HG03378 (cell line): ENCODE measurements around the gene YBX3.
A peak's percentile ranks its signal among the peaks of the same experiment; 100 is the strongest.

ENCODE experiments used
- ATAC-seq: cut with Tn5 transposase; IDR thresholded peaks from one replicate; pipeline ENCODE4 v1.9.1; 2021; ENCODE audit warnings: mild to moderate bottlenecking, moderate library complexity; ENCODE audit not compliant: unreplicated experiment

Gene YBX3

DNA sequence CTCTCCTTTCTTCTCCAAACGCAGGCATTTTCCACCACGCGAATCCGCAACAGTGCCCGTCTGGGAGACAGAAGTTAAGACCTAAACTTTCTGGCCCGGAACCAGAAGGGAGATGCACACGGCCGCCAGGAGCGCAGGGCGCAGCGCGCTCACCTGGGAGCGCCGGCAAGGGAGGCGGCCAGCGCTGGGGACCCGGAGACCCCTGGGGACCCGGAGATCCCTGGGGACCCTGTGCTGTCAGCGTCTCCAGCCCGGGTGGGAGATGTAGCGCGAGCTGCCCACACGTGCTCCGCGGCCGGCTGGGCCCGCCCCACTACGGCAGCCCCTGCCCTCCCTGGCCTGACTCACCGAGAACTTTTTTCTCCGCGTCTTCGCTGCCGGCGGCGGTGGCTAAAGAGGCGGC, 620 bp downstream of the YBX3 start:
- peak; percentile 29 for ATAC-seq

- ATAC-seq = peak; percentile 40
These were observed 1.2 kb downstream of the YBX3 start for GRCh38 chr12:10721651-10722501.

DNA sequence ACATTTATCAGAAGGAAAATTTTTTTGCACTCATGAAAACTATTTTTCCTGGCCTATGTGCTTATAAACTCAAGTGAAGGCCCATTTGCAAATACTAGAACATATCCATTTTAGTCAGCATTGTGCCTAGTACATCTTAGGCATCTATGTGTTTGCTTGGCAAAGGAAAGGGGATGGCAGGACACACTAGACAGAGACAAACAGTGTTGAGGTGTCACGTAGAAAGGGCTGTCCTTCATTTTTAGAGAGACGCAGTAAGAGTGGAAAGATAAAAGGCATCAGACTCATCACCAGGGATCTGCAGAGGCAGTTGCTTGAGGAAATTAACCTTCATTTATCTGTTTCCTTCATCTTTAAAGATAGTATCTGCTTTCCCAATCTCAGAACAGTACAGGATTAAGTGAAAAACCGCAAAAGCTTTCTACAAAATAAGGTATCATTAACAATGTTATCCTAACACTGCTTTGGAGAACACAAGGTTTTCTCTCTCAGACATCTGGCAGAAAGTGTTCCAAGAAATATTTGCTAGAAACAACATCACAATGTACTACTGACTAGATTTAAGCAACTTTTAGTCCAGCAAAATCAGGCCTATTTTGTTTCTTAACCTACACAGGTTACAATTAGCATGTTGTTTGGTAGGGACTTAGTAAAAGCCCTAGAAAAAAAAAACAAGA, 2.0 kb downstream of the YBX3 start:
- ATAC-seq = no peak

DNA sequence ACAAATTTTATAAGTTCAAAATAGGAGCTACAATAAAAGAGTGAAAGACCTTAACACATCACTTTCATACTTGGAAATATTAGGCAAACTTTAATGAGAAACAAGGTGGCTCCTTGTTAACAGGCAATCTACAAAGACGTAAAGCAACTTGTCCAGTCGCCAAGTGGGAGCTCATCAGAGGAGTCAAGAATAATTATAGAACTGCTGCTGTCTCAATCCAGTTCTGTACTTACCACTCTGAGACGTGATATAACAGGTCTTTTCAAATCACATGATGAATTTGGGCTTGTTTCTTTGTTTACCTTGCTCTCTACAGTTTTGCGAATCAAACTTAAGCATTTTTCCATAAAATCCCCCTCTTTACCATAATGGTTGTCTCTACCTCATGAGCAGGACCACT, 3.6 kb downstream of the YBX3 start:
- no peak for ATAC-seq

DNA sequence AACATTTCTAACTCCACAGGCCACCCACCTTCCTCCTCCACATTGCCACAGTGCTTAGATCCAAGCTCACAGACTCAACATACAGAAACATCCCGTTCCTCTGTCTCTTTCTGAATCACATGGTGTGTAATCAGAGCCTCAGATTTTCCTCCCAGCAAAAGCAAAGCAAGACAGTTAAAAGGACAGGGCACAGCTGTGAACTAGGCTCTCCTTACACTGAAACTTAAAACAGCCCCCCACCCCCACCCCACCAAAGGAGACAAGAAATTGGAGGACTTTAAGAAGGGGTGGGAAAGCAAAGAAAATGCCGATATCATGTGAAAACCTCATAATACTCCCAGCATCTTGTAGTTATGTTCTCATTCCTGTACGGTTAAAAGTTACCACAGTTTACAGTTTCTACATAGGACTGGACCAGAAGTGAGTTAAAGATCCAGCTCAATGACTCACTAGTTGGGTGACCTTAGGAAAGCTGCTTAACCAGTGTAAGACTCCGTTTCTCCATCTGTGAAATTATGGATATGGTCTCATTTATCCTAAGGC, 4.8 kb downstream of the YBX3 start:
- ATAC-seq = no peak

DNA sequence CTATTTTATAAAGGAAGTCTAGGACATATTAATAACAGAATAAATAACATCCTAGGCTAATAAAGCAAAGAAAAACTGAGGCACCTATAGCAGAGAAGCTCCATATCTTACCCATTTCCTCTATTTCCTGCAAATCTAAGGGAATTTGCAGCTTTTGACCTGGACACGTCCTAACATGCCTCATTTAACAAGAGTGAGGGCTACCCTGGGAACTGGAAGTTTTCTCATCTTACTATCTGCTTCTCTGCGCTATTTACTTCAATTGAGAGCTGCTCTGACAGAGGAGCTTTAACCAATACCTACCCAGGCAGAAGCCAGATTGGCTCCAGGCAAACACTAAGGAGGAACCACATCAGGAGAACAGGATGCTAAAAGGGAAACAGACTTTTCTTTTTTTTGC, 5.7 kb downstream of the YBX3 start:
- ATAC-seq = no peak

DNA sequence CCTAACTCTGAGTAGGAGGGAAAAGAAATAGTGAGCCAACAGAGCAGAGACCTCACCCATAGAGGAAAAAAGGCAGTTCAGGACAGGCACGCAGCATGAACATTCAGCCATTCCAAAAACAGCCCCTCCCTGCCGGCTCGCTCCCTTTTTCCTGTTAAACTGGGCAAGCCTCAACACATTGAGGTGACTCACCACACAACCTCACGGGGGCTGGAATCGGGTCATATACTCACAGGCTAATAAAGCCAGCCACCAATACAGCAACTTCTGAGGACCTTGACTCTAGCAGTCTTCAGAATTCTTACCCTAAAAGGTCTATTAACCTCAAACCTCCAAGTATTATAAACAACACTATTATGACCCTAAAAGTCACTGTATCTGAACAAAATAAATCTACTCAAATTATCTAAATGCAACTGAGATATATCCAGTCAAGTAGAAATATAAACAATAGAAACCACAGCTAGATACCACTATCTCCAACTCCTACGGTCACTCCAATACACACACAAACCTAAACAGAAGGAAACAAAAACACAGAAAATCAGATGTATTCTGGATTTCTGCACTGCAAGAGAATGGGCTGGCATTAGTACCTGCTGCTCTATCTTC, 6.3 kb downstream of the YBX3 start:
- ATAC-seq = no peak

DNA sequence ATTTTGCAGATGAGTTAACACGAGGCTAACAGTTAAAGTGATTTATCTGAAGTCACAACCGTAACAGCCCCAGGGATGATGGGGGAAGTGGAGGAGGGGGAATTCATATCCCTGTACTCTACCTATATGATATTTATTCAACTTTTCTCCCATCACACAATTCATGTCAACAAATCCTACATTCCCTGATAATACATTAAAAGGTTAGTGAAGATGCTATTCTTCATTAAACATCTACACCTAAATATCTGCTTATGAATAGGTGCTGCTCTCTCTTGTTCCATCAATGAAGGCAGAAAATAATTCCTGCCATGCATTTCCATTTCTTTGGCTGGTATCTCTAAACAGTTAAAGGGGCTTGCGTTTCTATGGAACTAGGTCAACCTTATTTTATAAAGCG, 6.8 kb downstream of the YBX3 start:
- no peak for ATAC-seq

DNA sequence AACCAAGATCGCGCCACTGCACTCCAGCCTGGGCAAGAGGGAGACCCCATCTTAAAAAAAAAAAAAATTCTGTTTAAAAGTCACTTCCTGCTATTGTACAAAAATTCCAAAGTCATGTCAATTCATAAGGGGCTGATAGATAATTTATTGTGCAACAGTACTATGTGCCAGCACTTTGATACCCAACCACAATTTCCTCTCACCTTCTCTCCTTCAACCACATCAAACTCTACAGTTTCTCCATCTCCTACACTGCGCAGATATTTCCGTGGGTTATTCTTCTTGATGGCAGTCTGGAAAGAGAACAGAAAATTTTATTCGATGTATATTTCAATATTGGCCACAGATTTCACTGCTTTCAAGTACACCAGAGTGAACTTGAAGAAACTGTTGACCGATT, 7.6 kb downstream of the YBX3 start:
- no peak for ATAC-seq

DNA sequence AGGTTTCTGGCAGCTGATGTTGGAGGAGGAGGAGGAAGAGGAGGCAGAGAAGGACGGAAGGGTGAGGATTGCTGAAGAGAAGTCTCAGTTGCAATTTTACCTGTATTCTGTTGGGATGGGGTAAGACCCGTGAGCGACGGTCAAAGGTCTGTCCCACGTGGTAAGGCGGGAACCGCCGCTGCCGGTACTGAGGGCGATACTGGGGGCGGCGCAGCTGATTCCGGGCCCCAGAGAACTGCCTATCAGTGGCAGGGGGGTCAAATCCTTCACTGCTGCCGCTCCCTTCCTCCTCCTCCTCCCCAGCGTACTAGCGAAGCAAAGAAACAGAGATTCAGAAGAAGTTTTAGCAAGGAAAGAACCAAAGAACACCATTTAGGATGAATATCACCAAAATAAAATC, 13.3 kb downstream of the YBX3 start:
- no peak for ATAC-seq

GRCh38 chr12:10708862-10709261, 14.3 kb downstream of the YBX3 start:
- no peak for ATAC-seq

DNA sequence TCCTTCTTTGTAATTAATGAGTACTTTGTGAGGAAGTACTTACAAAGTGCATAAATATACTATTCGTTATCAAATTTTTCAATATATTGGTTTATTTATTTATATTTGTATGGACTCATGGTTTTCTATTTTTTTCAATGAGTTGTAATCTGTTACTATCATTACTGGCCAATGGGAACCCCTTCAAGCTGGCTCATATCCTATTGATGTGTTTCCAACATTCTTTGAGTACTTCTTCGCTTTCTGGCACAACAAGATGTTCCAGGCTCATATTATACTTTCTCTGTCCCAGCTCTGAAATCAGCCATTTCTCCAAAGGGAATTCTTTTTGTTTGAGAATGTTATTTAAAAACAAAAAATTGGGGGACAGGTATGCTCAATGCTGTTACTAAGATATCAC, 17.5 kb downstream of the YBX3 start:
- no peak for ATAC-seq

DNA sequence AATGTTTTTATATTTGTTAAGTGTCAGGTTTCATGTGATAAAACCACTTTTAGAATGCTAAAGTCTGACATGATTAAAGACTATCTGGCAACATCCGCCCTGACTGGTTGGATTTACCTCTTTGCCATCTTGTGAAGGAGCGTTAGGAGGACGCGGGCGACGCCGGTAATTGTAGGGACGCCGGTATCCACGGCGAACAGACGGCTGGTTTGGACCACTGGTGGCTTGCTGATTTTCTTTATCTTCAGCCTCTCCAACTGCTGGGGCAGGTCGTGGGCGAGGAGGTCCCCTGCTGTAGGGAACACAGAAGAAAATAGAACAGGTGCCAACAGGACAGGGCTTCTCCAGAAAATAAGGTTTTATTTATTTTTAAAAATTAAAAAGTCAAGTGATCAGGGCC, 21.3 kb downstream of the YBX3 start:
- no peak for ATAC-seq

- peak; percentile 58 for ATAC-seq
These were observed 21.9 kb downstream of the YBX3 start for GRCh38 chr12:10701131-10701681.

DNA sequence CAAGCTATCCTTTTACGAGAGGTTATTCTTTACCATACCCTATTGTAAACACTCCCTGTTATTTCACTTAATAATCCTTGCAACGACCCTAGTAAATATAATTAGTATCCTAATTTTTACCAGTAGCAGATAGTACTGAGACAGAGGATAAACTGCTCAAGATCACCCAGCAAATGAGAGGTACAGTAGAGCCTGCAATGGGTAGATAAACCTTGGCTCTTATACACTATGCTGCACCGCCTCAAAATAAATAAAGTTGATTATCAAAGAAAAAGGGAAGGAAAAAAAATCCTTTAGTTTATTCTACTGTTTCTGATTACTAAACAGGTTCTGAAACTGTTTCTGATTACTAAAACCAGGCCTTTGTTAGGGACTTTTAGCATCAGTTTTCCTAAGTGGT, 22.5 kb downstream of the YBX3 start:
- ATAC-seq = peak; percentile 17

DNA sequence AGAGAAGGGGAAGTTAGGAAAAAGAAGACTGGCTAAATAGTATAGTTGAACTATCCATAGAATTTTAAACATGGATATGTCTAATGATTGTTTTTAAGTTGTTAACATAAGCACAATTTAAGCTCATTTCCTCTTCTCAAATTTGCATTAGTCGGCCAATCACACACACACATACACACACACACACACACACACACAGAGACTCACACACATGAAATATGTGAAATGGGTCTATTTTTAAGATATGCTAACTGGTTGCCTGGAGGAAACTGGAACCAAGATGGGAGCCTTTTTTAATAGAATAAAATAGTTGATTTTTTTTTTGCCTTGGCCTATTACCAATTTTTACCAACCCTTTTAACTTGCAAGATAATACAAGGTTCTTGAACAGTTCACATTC, 25.3 kb downstream of the YBX3 start:
- ATAC-seq = no peak

GRCh38 chr12:10697156-10697555, 26.0 kb downstream of the YBX3 start:
- no peak for ATAC-seq

- no peak for ATAC-seq
These were observed 32.2 kb downstream of the YBX3 start for GRCh38 chr12:10690906-10691305.

DNA sequence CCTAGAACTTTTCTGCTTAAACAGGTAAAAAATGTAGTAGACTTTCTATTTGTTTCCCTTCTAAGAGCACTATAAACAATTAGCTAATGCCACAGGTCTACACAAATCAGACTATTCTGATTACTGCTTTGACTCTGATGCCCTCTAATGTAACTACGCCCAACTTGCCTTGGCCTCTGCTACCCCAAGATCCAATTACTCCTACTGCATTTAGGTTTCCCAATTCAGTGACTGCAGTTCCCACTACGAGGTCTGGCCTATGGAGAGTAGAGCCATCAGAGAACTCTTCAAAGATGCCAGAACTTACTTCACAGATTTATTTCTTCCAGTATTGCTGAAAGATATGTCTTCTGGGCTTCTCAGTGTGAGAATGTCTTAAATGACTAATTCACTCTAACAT, 34.0 kb downstream of the YBX3 start:
- no peak for ATAC-seq

DNA sequence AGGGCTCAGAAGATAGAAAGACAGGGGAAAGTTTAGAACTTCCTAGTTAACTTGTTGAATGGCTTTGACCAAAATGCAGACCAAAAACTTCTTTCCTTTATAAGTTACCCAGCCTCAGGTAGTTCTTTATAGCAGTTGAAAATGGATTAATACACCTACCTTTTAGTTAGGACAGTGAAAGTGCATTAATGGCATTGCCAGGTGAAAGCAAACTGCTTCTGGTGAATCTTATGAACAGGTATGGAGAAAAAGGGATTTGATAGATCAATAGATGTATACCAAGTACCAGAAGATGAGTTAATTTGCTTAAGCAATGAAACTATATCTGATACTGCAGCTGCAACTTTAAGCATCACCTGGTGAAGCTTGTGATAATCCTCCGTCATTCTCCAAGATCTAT, 35.1 kb downstream of the YBX3 start:
- no peak for ATAC-seq

GRCh38 chr12:10673659-10674384, 49.3 kb downstream of the YBX3 start, which contains the start of gene STYK1:
TSS of gene STYK1 (minus strand) at chr12:10674052. CDS start at chr12:10634618, 39,434 bp downstream.
- peak; percentile 66 for ATAC-seq
